WTC11 (cell line): ENCODE results near the gene ANO2. TPM values are rescaled to one million over a fixed set of nuclear protein-coding genes. Genes with fewer than 3 reads are reported as not detected.
A peak's percentile ranks its signal among the peaks of the same experiment; 100 is the strongest.

Source experiments
- ATAC-seq: fragments of 200-7000 bp; cut with Tn5 transposase; 2 replicates; pipeline ENCODE4 v1.10.0; 2021; ENCODE audit warnings: mild to moderate bottlenecking, moderate library complexity
- CTCF ChIA-PET: fragments of 300-600 bp; sonication (Branson Sonifier 250); formaldehyde crosslinking; loops from one replicate; lab custom pipeline; 2021; ENCODE audit warnings: antibody characterized with exemption; lab: Charles Lee
- POLR2A ChIA-PET: fragments of 350-600 bp; sonication (Branson Sonifier 250); formaldehyde crosslinking; loops from one replicate; lab custom pipeline; 2021; ENCODE audit warnings: antibody characterized with exemption; lab: Charles Lee
- DNase-seq: peaks from one replicate; pipeline ENCODE4 v3.0.0; 2021; ENCODE audit warnings: low spot score
- H3K27ac Mint-ChIP-seq: 2 replicates; pipeline ENCODE4 v1.8.0; 2021; ENCODE audit warnings: mixed read lengths
- H3K27me3 Mint-ChIP-seq: 2 replicates; pipeline ENCODE4 v1.8.0; 2021; ENCODE audit warnings: low read depth, mild to moderate bottlenecking, moderate library complexity, mixed read lengths
- H3K36me3 Mint-ChIP-seq: 2 replicates; pipeline ENCODE4 v1.8.0; 2021; ENCODE audit warnings: mixed read lengths
- H3K4me1 Mint-ChIP-seq: 2 replicates; pipeline ENCODE4 v1.8.0; 2022; ENCODE audit warnings: mixed read lengths
- H3K4me3 Mint-ChIP-seq: 2 replicates; pipeline ENCODE4 v1.8.0; 2021; ENCODE audit warnings: mild to moderate bottlenecking, moderate library complexity, mixed read lengths
- H3K9me3 Mint-ChIP-seq: 2 replicates; pipeline ENCODE4 v1.8.0; 2021; ENCODE audit warnings: mixed read lengths
- CREM ChIP-seq: sonication (generic); formaldehyde crosslinking; IDR thresholded peaks from 2 replicates; pipeline ENCODE4 v1.8.1; 2022; ENCODE audit warnings: mild to moderate bottlenecking, missing genetic modification reagents, moderate library complexity
- E2F1 ChIP-seq: sonication (generic); formaldehyde crosslinking; IDR thresholded peaks from 2 replicates; pipeline ENCODE4 v1.8.0; 2022; ENCODE audit warnings: mild to moderate bottlenecking, missing genetic modification reagents
- E2F5 ChIP-seq: sonication (generic); formaldehyde crosslinking; IDR thresholded peaks from 2 replicates; pipeline ENCODE4 v1.8.1; 2022; ENCODE audit warnings: mild to moderate bottlenecking, moderate library complexity, missing genetic modification reagents
- FOXJ3 ChIP-seq: sonication (generic); formaldehyde crosslinking; IDR thresholded peaks from 2 replicates; pipeline ENCODE4 v1.9.0; 2021; ENCODE audit warnings: missing genetic modification reagents, mild to moderate bottlenecking, borderline replicate concordance
- FOXK1 ChIP-seq: sonication (generic); formaldehyde crosslinking; IDR thresholded peaks from 2 replicates; pipeline ENCODE4 v1.8.0; 2022; ENCODE audit warnings: mild to moderate bottlenecking, moderate library complexity, missing genetic modification reagents
- FOXP1 ChIP-seq: sonication (generic); formaldehyde crosslinking; IDR thresholded peaks from 2 replicates; pipeline ENCODE4 v1.8.0; 2022; ENCODE audit warnings: missing genetic modification reagents, mild to moderate bottlenecking, moderate library complexity, borderline replicate concordance
- IRF1 ChIP-seq: sonication (generic); formaldehyde crosslinking; IDR thresholded peaks from 2 replicates; pipeline ENCODE4 v1.8.0; 2023; ENCODE audit warnings: missing genetic modification reagents
- NFATC4 ChIP-seq: fragments of 250-450 bp; sonication (Bioruptor Pico); IDR thresholded peaks from 2 replicates; pipeline ENCODE4 v1.9.0; 2021; ENCODE audit warnings: mild to moderate bottlenecking
- TEAD1 ChIP-seq: sonication (generic); formaldehyde crosslinking; IDR thresholded peaks from 2 replicates; pipeline ENCODE4 v1.8.0; 2022; ENCODE audit warnings: mild to moderate bottlenecking, missing genetic modification reagents
- TP53 ChIP-seq: sonication (generic); formaldehyde crosslinking; IDR thresholded peaks from 2 replicates; pipeline ENCODE4 v1.8.1; 2023; ENCODE audit warnings: mild to moderate bottlenecking, missing genetic modification reagents
- total RNA-seq: library from RNA; stranded (reverse); gene quantifications from 3 replicates; pipeline ENCODE4 v1.2.3, GENCODE V29; 2021
- TF ChIP-seq, protein P1 (sequence below): sonication (generic); formaldehyde crosslinking; IDR thresholded peaks from 2 replicates; pipeline ENCODE4 v1.8.1; 2023; ENCODE audit warnings: mild to moderate bottlenecking, missing genetic modification reagents, moderate library complexity
- TF ChIP-seq, protein P2 (sequence below): fragments of 250-450 bp; sonication (Bioruptor Pico); conservative IDR thresholded peaks from 2 replicates; pipeline ENCODE4 v1.9.0; 2021; ENCODE audit warnings: mild to moderate bottlenecking
- TF ChIP-seq, protein P3 (sequence below): sonication (generic); formaldehyde crosslinking; IDR thresholded peaks from 2 replicates; pipeline ENCODE4 v1.8.1; 2023; ENCODE audit warnings: mild to moderate bottlenecking, missing genetic modification reagents
- TF ChIP-seq, protein P4 (sequence below): sonication (generic); formaldehyde crosslinking; IDR thresholded peaks from 2 replicates; pipeline ENCODE4 v1.8.0; 2022; ENCODE audit warnings: missing genetic modification reagents
- TF ChIP-seq, protein P5 (sequence below): sonication (generic); formaldehyde crosslinking; IDR thresholded peaks from 2 replicates; pipeline ENCODE4 v1.8.0; 2023; ENCODE audit warnings: missing genetic modification reagents, mild to moderate bottlenecking, borderline replicate concordance

The ANO2 gene
- total RNA-seq, 1 experiment from 2014 or later: 2.8 TPM

DNA sequence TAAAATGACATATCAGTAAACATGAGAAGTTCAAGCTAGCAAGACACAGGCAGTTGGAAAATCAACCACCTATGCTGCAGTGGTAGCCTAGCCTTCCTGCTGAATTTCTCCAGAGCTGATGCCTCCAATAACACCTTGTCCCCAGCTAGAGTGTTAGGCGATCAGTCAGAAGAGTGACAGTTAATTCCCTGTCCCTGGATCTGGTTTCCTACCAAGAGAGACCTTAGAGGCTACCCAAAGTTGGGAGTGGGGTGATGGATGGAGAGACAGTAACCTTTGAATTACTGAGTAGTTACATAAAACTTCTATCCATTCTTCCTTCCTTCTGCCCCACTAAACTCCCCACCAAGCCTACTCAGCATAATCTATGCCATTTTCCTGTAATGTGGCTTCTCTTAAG lies 1.9 kb upstream of the ANO2 start:
- Mint-ChIP-seq H3K9me3 (no peaks in the 10 kb centered on the region), H3K4me3 (no peak overlapping the region), H3K4me1 (peaks cover 19% of the 10 kb centered on the region), H3K27ac (no peak overlapping the region), H3K27me3 (peaks cover 52% of the 10 kb centered on the region), H3K36me3 (no peaks in the 10 kb centered on the region)
- ChIA-PET CTCF (interaction anchor here (0.9 to 2.7 kb wide), 2 partner anchors 18 to 41 kb away, joined by 3 to 12 read pairs; no protein-coding TSS in a partner anchor), POLR2A (no interaction called here)
- ATAC-seq (no peak), DNase-seq (no peak)
- TF ChIP-seq TEAD1 (CRISPR knock-in tag) (no peak), FOXP1 (no peak), FOXK1 (CRISPR knock-in tag) (no peak), IRF1 (CRISPR knock-in tag) (no peak), E2F1 (CRISPR knock-in tag) (no peak), E2F5 (no peak)
- TF ChIP-seq, protein P1, sequence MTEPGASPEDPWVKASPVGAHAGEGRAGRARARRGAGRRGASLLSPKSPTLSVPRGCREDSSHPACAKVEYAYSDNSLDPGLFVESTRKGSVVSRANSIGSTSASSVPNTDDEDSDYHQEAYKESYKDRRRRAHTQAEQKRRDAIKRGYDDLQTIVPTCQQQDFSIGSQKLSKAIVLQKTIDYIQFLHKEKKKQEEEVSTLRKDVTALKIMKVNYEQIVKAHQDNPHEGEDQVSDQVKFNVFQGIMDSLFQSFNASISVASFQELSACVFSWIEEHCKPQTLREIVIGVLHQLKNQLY (CRISPR knock-in tag): no peak
- TF ChIP-seq, protein P2, sequence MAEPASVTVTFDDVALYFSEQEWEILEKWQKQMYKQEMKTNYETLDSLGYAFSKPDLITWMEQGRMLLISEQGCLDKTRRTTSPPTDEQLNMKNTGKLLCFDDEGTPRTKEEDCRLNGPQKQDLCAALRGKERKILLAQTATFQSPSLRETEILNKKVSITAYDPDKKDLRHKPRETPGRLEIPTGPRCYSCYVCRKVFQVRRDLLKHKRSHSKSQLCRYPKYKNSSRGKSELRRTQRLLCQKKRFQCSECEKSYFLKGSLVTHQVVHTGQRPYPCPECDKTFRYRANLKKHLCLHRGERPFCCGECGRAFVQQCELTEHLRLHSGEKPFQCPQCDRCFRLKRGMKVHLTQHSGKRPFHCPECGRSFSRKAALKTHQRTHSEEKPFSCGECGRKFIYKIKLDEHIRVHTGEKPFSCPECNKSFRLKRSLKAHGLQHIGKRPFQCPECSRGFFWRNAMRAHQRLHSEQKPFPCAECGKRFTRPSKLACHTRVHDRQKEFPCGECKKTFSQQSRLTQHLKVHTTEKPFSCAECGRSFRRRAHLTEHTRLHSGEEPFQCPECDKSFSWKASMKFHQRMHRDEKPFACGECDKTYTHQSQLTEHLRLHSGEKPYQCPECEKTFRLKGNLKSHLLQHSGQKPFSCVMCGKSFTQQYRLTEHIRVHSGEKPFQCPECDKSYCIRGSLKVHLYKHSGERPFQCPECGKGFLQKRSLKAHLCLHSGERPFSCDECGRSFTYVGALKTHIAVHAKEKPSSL (CRISPR knock-in tag): no peak

- Mint-ChIP-seq H3K4me1 (peaks cover 20% of the 10 kb centered on the region), H3K4me3 (peak overlapping the region; percentile 92), H3K36me3 (no peaks in the 10 kb centered on the region), H3K27me3 (peaks cover 52% of the 10 kb centered on the region), H3K9me3 (no peaks in the 10 kb centered on the region), H3K27ac (no peak overlapping the region)
- DNase-seq (no peak), ATAC-seq (no peak)
- ChIA-PET POLR2A (no interaction called here), CTCF (interaction anchor here (0.9 to 2.7 kb wide), 3 partner anchors 19 to 92 kb away, joined by 3 to 22 read pairs (median 12); no protein-coding TSS in a partner anchor)
- TF ChIP-seq NFATC4: no peak
- TF ChIP-seq, protein P3, sequence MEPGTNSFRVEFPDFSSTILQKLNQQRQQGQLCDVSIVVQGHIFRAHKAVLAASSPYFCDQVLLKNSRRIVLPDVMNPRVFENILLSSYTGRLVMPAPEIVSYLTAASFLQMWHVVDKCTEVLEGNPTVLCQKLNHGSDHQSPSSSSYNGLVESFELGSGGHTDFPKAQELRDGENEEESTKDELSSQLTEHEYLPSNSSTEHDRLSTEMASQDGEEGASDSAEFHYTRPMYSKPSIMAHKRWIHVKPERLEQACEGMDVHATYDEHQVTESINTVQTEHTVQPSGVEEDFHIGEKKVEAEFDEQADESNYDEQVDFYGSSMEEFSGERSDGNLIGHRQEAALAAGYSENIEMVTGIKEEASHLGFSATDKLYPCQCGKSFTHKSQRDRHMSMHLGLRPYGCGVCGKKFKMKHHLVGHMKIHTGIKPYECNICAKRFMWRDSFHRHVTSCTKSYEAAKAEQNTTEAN (CRISPR knock-in tag): no peak
- no peak for TF ChIP-seq TP53 (CRISPR knock-in tag)
- TF ChIP-seq, protein P4, sequence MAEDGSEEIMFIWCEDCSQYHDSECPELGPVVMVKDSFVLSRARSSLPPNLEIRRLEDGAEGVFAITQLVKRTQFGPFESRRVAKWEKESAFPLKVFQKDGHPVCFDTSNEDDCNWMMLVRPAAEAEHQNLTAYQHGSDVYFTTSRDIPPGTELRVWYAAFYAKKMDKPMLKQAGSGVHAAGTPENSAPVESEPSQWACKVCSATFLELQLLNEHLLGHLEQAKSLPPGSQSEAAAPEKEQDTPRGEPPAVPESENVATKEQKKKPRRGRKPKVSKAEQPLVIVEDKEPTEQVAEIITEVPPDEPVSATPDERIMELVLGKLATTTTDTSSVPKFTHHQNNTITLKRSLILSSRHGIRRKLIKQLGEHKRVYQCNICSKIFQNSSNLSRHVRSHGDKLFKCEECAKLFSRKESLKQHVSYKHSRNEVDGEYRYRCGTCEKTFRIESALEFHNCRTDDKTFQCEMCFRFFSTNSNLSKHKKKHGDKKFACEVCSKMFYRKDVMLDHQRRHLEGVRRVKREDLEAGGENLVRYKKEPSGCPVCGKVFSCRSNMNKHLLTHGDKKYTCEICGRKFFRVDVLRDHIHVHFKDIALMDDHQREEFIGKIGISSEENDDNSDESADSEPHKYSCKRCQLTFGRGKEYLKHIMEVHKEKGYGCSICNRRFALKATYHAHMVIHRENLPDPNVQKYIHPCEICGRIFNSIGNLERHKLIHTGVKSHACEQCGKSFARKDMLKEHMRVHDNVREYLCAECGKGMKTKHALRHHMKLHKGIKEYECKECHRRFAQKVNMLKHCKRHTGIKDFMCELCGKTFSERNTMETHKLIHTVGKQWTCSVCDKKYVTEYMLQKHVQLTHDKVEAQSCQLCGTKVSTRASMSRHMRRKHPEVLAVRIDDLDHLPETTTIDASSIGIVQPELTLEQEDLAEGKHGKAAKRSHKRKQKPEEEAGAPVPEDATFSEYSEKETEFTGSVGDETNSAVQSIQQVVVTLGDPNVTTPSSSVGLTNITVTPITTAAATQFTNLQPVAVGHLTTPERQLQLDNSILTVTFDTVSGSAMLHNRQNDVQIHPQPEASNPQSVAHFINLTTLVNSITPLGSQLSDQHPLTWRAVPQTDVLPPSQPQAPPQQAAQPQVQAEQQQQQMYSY: no peak
- no peak for TF ChIP-seq CREM (CRISPR knock-in tag)
- TF ChIP-seq, protein P2 (CRISPR knock-in tag): no peak
- no peak for TF ChIP-seq FOXJ3 (CRISPR knock-in tag)
- TF ChIP-seq, protein P5, sequence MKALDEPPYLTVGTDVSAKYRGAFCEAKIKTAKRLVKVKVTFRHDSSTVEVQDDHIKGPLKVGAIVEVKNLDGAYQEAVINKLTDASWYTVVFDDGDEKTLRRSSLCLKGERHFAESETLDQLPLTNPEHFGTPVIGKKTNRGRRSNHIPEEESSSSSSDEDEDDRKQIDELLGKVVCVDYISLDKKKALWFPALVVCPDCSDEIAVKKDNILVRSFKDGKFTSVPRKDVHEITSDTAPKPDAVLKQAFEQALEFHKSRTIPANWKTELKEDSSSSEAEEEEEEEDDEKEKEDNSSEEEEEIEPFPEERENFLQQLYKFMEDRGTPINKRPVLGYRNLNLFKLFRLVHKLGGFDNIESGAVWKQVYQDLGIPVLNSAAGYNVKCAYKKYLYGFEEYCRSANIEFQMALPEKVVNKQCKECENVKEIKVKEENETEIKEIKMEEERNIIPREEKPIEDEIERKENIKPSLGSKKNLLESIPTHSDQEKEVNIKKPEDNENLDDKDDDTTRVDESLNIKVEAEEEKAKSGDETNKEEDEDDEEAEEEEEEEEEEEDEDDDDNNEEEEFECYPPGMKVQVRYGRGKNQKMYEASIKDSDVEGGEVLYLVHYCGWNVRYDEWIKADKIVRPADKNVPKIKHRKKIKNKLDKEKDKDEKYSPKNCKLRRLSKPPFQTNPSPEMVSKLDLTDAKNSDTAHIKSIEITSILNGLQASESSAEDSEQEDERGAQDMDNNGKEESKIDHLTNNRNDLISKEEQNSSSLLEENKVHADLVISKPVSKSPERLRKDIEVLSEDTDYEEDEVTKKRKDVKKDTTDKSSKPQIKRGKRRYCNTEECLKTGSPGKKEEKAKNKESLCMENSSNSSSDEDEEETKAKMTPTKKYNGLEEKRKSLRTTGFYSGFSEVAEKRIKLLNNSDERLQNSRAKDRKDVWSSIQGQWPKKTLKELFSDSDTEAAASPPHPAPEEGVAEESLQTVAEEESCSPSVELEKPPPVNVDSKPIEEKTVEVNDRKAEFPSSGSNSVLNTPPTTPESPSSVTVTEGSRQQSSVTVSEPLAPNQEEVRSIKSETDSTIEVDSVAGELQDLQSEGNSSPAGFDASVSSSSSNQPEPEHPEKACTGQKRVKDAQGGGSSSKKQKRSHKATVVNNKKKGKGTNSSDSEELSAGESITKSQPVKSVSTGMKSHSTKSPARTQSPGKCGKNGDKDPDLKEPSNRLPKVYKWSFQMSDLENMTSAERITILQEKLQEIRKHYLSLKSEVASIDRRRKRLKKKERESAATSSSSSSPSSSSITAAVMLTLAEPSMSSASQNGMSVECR (CRISPR knock-in tag): no peak
Measured at GRCh38 chr12:5946388-5946787, 1.3 kb upstream of the ANO2 start.
